Central memory CD8-positive, alpha-beta T cell (primary cell): ENCODE measurements around the gene LGI2.

Experiments
- ATAC-seq: fragments of 150-1000 bp; cut with Tn5 transposase; replicated peaks from 2 replicates; pipeline ENCODE4 v1.10.0; 2022; ENCODE audit warnings: mild to moderate bottlenecking, moderate FRiP score, moderate number of reproducible peaks; ENCODE audit not compliant: poor library complexity, severe bottlenecking; ENCODE audit errors: extremely low read depth
- DNase-seq, 2 donors: peaks; one replicate each; pipeline ENCODE4 v3.0.0; 2021; ENCODE audit warnings: low spot score in 2 of 2
- H3K27ac Mint-ChIP-seq: one replicate; pipeline ENCODE4 v1.8.0; 2022; ENCODE audit warnings: low read depth, mild to moderate bottlenecking, moderate library complexity, mixed read lengths
- H3K27me3 Mint-ChIP-seq: one replicate; pipeline ENCODE4 v1.8.0; 2022; ENCODE audit warnings: mixed read lengths
- H3K36me3 Mint-ChIP-seq: one replicate; pipeline ENCODE4 v1.8.0; 2022; ENCODE audit warnings: mild to moderate bottlenecking, moderate library complexity, mixed read lengths; ENCODE audit not compliant: insufficient read depth
- H3K4me1 Mint-ChIP-seq: one replicate; pipeline ENCODE4 v1.8.0; 2022; ENCODE audit warnings: mixed read lengths
- H3K4me3 Mint-ChIP-seq: one replicate; pipeline ENCODE4 v1.8.0; 2022; ENCODE audit warnings: mild to moderate bottlenecking, moderate library complexity, mixed read lengths
- H3K9me3 Mint-ChIP-seq: one replicate; pipeline ENCODE4 v1.8.0; 2022; ENCODE audit warnings: mixed read lengths

LGI2 gene

GRCh38 chr4:25007598-25007997, 23.1 kb downstream of the LGI2 start:
- Mint-ChIP-seq H3K36me3 (no peaks in the 10 kb centered on the region), H3K27me3 (peaks cover 9% of the 10 kb centered on the region), H3K27ac (no peak overlapping the region), H3K9me3 (no peaks in the 10 kb centered on the region), H3K4me3 (no peak overlapping the region), H3K4me1 (no peaks in the 10 kb centered on the region)
- ATAC-seq (no peak), DNase-seq (no peak)

GRCh38 chr4:25002681-25003080, 28.1 kb downstream of the LGI2 start:
- DNase-seq = no peak
- no peak overlapping the region for H3K27ac Mint-ChIP-seq
- H3K4me3 Mint-ChIP-seq = no peak overlapping the region

GRCh38 chr4:25001509-25001908, 29.2 kb downstream of the LGI2 start:
- Mint-ChIP-seq H3K36me3 (no peaks in the 10 kb centered on the region), H3K4me3 (no peak overlapping the region), H3K27ac (no peak overlapping the region), H3K9me3 (no peaks in the 10 kb centered on the region), H3K4me1 (no peaks in the 10 kb centered on the region), H3K27me3 (peaks cover 19% of the 10 kb centered on the region)
- ATAC-seq = no peak
- DNase-seq = no peak

More at GRCh38 chr4:25002681-25003080, 28.1 kb downstream of the LGI2 start:
- Mint-ChIP-seq H3K36me3 (no peaks in the 10 kb centered on the region), H3K4me1 (no peaks in the 10 kb centered on the region), H3K9me3 (no peaks in the 10 kb centered on the region), H3K27me3 (peaks cover 19% of the 10 kb centered on the region)
- no peak for ATAC-seq

- Mint-ChIP-seq H3K36me3 (no peaks in the 10 kb centered on the region), H3K4me3 (no peak overlapping the region), H3K27me3 (peaks cover 19% of the 10 kb centered on the region), H3K9me3 (no peaks in the 10 kb centered on the region), H3K27ac (no peak overlapping the region), H3K4me1 (no peaks in the 10 kb centered on the region)
- no peak for ATAC-seq
- no peak for DNase-seq
Measured at GRCh38 chr4:25000639-25001038, 30.1 kb downstream of the LGI2 start.

- Mint-ChIP-seq H3K27ac (no peak overlapping the region), H3K27me3 (peaks cover 28% of the 10 kb centered on the region), H3K4me3 (no peak overlapping the region), H3K4me1 (no peaks in the 10 kb centered on the region), H3K9me3 (no peaks in the 10 kb centered on the region), H3K36me3 (no peaks in the 10 kb centered on the region)
- ATAC-seq (no peak), DNase-seq (no peak)
Measured at GRCh38 chr4:24999392-25000089, 31.2 kb downstream of the LGI2 start.

GRCh38 chr4:24995346-24995919, 35.3 kb downstream of the LGI2 start:
- DNase-seq = no peak
- ATAC-seq = no peak
- Mint-ChIP-seq H3K9me3 (peaks cover 5% of the 10 kb centered on the region), H3K36me3 (no peaks in the 10 kb centered on the region), H3K27me3 (peaks cover 27% of the 10 kb centered on the region), H3K4me3 (no peak overlapping the region), H3K27ac (no peak overlapping the region), H3K4me1 (no peaks in the 10 kb centered on the region)

GRCh38 chr4:24993551-24994080, 37.1 kb downstream of the LGI2 start:
- peaks cover 5% of the 10 kb centered on the region for H3K9me3 Mint-ChIP-seq
- DNase-seq (no peak), ATAC-seq (no peak)
- H3K36me3 Mint-ChIP-seq = no peaks in the 10 kb centered on the region
- no peak overlapping the region for H3K4me3 Mint-ChIP-seq
- H3K27ac Mint-ChIP-seq = no peak overlapping the region
- H3K4me1 Mint-ChIP-seq = no peaks in the 10 kb centered on the region
- peaks cover 22% of the 10 kb centered on the region for H3K27me3 Mint-ChIP-seq

- DNase-seq (no peak), ATAC-seq (no peak)
- Mint-ChIP-seq H3K4me1 (no peaks in the 10 kb centered on the region), H3K27ac (no peak overlapping the region), H3K4me3 (no peak overlapping the region), H3K9me3 (peaks cover 5% of the 10 kb centered on the region), H3K27me3 (peaks cover 24% of the 10 kb centered on the region), H3K36me3 (no peaks in the 10 kb centered on the region)
Measured at GRCh38 chr4:24992968-24993367, 37.8 kb downstream of the LGI2 start.

- Mint-ChIP-seq H3K27me3 (peaks cover 34% of the 10 kb centered on the region), H3K9me3 (peaks cover 5% of the 10 kb centered on the region), H3K27ac (no peak overlapping the region), H3K4me1 (no peaks in the 10 kb centered on the region), H3K4me3 (no peak overlapping the region), H3K36me3 (no peaks in the 10 kb centered on the region)
- ATAC-seq (no peak), DNase-seq (no peak)
Measured at GRCh38 chr4:24991015-24991414, 39.7 kb downstream of the LGI2 start.

GRCh38 chr4:24989327-24989726, 41.4 kb downstream of the LGI2 start:
- DNase-seq (no peak), ATAC-seq (no peak)
- Mint-ChIP-seq H3K9me3 (peaks cover 5% of the 10 kb centered on the region), H3K27me3 (peaks cover 25% of the 10 kb centered on the region), H3K4me1 (no peaks in the 10 kb centered on the region), H3K36me3 (no peaks in the 10 kb centered on the region), H3K27ac (no peak overlapping the region), H3K4me3 (no peak overlapping the region)

- Mint-ChIP-seq H3K27me3 (peaks cover 22% of the 10 kb centered on the region), H3K4me1 (no peaks in the 10 kb centered on the region), H3K4me3 (no peak overlapping the region), H3K36me3 (no peaks in the 10 kb centered on the region), H3K9me3 (peaks cover 5% of the 10 kb centered on the region), H3K27ac (no peak overlapping the region)
- ATAC-seq = no peak
- no peak for DNase-seq
Measured at GRCh38 chr4:24988776-24989175, 42.0 kb downstream of the LGI2 start.

GRCh38 chr4:24984602-24985532, 45.9 kb downstream of the LGI2 start:
- Mint-ChIP-seq H3K36me3 (no peaks in the 10 kb centered on the region), H3K4me3 (no peak overlapping the region), H3K4me1 (no peaks in the 10 kb centered on the region), H3K27me3 (peaks cover 42% of the 10 kb centered on the region), H3K27ac (no peak overlapping the region), H3K9me3 (no peaks in the 10 kb centered on the region)
- ATAC-seq (no peak), DNase-seq (no peak)
